Pericardium fibroblast (primary cell): ENCODE measurements around the gene RLBP1. TPM values are rescaled to one million over a fixed set of nuclear protein-coding genes. Genes with fewer than 3 reads are reported as not detected.

ENCODE experiments used
- total RNA-seq: library from RNA; depleted of rRNA; stranded (reverse); fragments of >200 nt; gene quantifications from 2 replicates; pipeline ENCODE4 v1.2.3, GENCODE V29; 2015

RLBP1 gene
- not detected in 2 replicates for total RNA-seq

GRCh38 chr15:89221543-89221942, at the start of gene RLBP1:
TSS of gene RLBP1 (minus strand) at chr15:89221579. CDS start at chr15:89218975, 2,604 bp downstream.

GRCh38 chr15:89243691-89244573, 22.6 kb upstream of the RLBP1 start, which contains the start of gene FANCI:
TSS of gene FANCI (plus strand) at chr15:89243979. CDS start at chr15:89247648, 3,669 bp downstream.

Other genes starting within 250 kb of the RLBP1 start
- gene ABHD2, start 133.1 kb downstream of the RLBP1 start, total RNA-seq, result 19.1 and 19.3 TPM in 2 replicates
- gene FANCI, start 22.4 kb upstream of the RLBP1 start, total RNA-seq, result 3.3 and 5.4 TPM in 2 replicates
- 45.5 and 53.0 TPM in 2 replicates for gene POLG, start 113.2 kb upstream of the RLBP1 start, total RNA-seq